Neural progenitor cell (in vitro differentiated cells): Measurements from ENCODE around the gene PSMB7. TPM values are rescaled to one million over a fixed set of nuclear protein-coding genes. Genes with fewer than 3 reads are reported as not detected.

ENCODE experiments used
- DNase-seq: peaks from one replicate; pipeline ENCODE4 v3.0.0-alpha.2; 2016; ENCODE audit warnings: low spot score
- H2AFZ ChIP-seq: fragments of 200-600 bp; sonication (generic); replicated peaks from 2 replicates; pipeline ENCODE4 v1.6.1; 2016; ENCODE audit warnings: antibody characterized with exemption
- H3F3A ChIP-seq: fragments of 200-600 bp; sonication (generic); 2 replicates; pipeline ENCODE4 v1.6.1; 2016; ENCODE audit warnings: antibody characterized with exemption, low read depth
- H3K27ac ChIP-seq: fragments of 200-600 bp; sonication (generic); 2 replicates; pipeline ENCODE4 v1.5.1; 2016; ENCODE audit warnings: mild to moderate bottlenecking
- H3K27me3 ChIP-seq: fragments of 200-600 bp; sonication (generic); 2 replicates; pipeline ENCODE4 v1.6.1; 2016; ENCODE audit warnings: mild to moderate bottlenecking, moderate library complexity
- H3K36me3 ChIP-seq: fragments of 200-600 bp; sonication (generic); 2 replicates; pipeline ENCODE4 v1.5.1; 2016
- H3K4me1 ChIP-seq: fragments of 200-600 bp; sonication (generic); 2 replicates; pipeline ENCODE4 v1.6.1; 2016; ENCODE audit warnings: mixed run types
- H3K4me2 ChIP-seq: fragments of 200-600 bp; sonication (generic); 2 replicates; pipeline ENCODE4 v1.6.1; 2016
- H3K4me3 ChIP-seq: fragments of 200-600 bp; sonication (generic); 2 replicates; pipeline ENCODE4 v1.5.1; 2016
- H3K79me2 ChIP-seq: fragments of 200-600 bp; sonication (generic); 2 replicates; pipeline ENCODE4 v1.6.1; 2016; ENCODE audit warnings: low read depth
- H3K9ac ChIP-seq: fragments of 200-600 bp; sonication (generic); 2 replicates; pipeline ENCODE4 v1.6.1; 2016
- H3K9me3 ChIP-seq: fragments of 200-600 bp; sonication (generic); 2 replicates; pipeline ENCODE4 v1.5.1; 2016; ENCODE audit warnings: low read depth
- H4K20me1 ChIP-seq: fragments of 200-600 bp; sonication (generic); 2 replicates; pipeline ENCODE4 v1.6.1; 2016; ENCODE audit warnings: low read depth
- H3K27ac Mint-ChIP-seq: 3 replicates; pipeline ENCODE4 v1.8.0; 2021; ENCODE audit warnings: mixed read lengths
- H3K27me3 Mint-ChIP-seq: 2 replicates; pipeline ENCODE4 v1.8.0; 2022; ENCODE audit warnings: low read depth, mild to moderate bottlenecking, inconsistent platforms, moderate library complexity, mixed read lengths; ENCODE audit not compliant: insufficient read depth
- H3K36me3 Mint-ChIP-seq: 3 replicates; pipeline ENCODE4 v1.8.0; 2021; ENCODE audit warnings: mixed read lengths
- H3K4me1 Mint-ChIP-seq: 3 replicates; pipeline ENCODE4 v1.8.0; 2021; ENCODE audit warnings: mixed read lengths
- H3K4me3 Mint-ChIP-seq: 3 replicates; pipeline ENCODE4 v1.8.0; 2021; ENCODE audit warnings: mild to moderate bottlenecking, moderate library complexity, mixed read lengths
- H3K9me3 Mint-ChIP-seq: 3 replicates; pipeline ENCODE4 v1.8.0; 2020; ENCODE audit warnings: mixed read lengths
- EZH2 ChIP-seq: fragments of 200-600 bp; sonication (generic); IDR thresholded peaks from 2 replicates; pipeline ENCODE4 v1.6.1; 2017; ENCODE audit warnings: antibody characterized with exemption, mild to moderate bottlenecking, moderate library complexity
- EZH2phosphoT487 ChIP-seq: fragments of 200-600 bp; sonication (generic); IDR thresholded peaks from 2 replicates; pipeline ENCODE4 v1.6.1; 2017; ENCODE audit warnings: antibody characterized with exemption
- total RNA-seq: library from RNA; depleted of rRNA; stranded (reverse); fragments of >200 nt; gene quantifications from 2 replicates; pipeline ENCODE4 v1.2.3, GENCODE V29; 2015; ENCODE audit warnings: low replicate concordance
- TF ChIP-seq, protein P1 (sequence below): fragments of 200-600 bp; sonication (generic); IDR thresholded peaks from 2 replicates; pipeline ENCODE4 v1.5.1; 2017; ENCODE audit warnings: antibody characterized with exemption, mild to moderate bottlenecking

Gene PSMB7
- total RNA-seq, 1 donor from 2014 or later = 249 TPM

- Mint-ChIP-seq H3K27me3 (no peaks in the 10 kb centered on the region), H3K4me3 (no peak overlapping the region), H3K4me1 (peaks cover 24% of the 10 kb centered on the region), H3K27ac (no peak overlapping the region), H3K9me3 (no peaks in the 10 kb centered on the region), H3K36me3 (peaks cover 11% of the 10 kb centered on the region)
- Histone ChIP-seq H2AFZ (no peak overlapping the region), H3K27ac (no peak overlapping the region), H3K9ac (no peak overlapping the region), H3K9me3 (no peaks in the 10 kb centered on the region), H4K20me1 (peaks cover 30% of the 10 kb centered on the region), H3K36me3 (no peaks in the 10 kb centered on the region), H3F3A (peaks cover under 1% of the 10 kb centered on the region), H3K79me2 (no peaks in the 10 kb centered on the region), H3K4me2 (no peak overlapping the region), H3K4me1 (peaks cover under 1% of the 10 kb centered on the region), H3K4me3 (no peak overlapping the region), H3K27me3 (no peaks in the 10 kb centered on the region)
- DNase-seq = no peak
- TF ChIP-seq EZH2phosphoT487 = no peak
- TF ChIP-seq, protein P1, sequence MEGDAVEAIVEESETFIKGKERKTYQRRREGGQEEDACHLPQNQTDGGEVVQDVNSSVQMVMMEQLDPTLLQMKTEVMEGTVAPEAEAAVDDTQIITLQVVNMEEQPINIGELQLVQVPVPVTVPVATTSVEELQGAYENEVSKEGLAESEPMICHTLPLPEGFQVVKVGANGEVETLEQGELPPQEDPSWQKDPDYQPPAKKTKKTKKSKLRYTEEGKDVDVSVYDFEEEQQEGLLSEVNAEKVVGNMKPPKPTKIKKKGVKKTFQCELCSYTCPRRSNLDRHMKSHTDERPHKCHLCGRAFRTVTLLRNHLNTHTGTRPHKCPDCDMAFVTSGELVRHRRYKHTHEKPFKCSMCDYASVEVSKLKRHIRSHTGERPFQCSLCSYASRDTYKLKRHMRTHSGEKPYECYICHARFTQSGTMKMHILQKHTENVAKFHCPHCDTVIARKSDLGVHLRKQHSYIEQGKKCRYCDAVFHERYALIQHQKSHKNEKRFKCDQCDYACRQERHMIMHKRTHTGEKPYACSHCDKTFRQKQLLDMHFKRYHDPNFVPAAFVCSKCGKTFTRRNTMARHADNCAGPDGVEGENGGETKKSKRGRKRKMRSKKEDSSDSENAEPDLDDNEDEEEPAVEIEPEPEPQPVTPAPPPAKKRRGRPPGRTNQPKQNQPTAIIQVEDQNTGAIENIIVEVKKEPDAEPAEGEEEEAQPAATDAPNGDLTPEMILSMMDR = no peak
- no peak for TF ChIP-seq EZH2
These were observed 66.4 kb downstream of the PSMB7 start for GRCh38 chr9:124348831-124349230.

DNA sequence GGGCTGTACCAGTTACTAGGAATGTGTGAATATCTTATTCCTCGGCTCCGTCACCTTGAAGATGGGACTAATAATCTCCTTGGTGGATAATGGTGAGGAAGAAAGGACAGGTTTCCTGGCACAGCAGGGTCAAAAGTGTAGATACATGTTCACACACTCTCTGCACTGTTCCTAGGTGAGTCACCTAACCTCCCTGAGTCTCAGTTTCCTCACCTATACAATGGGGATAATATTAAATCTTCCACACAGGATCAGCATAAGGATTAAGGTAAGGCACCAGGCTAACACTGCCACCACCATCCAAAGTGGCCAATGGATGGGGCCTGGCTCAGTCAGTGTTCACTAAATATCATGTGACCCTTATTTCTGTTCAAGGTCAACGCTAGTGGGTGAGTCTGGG is 66.9 kb downstream of the PSMB7 start:
- Histone ChIP-seq H3K27ac (no peak overlapping the region), H2AFZ (no peak overlapping the region), H3K36me3 (no peaks in the 10 kb centered on the region), H3K79me2 (no peaks in the 10 kb centered on the region), H4K20me1 (peaks cover 34% of the 10 kb centered on the region), H3K9me3 (no peaks in the 10 kb centered on the region), H3K4me2 (no peak overlapping the region), H3K27me3 (no peaks in the 10 kb centered on the region), H3K4me1 (peaks cover 6% of the 10 kb centered on the region), H3K9ac (no peak overlapping the region), H3F3A (peaks cover 5% of the 10 kb centered on the region), H3K4me3 (no peak overlapping the region)
- Mint-ChIP-seq H3K36me3 (peaks cover 7% of the 10 kb centered on the region), H3K27ac (no peak overlapping the region), H3K4me1 (peaks cover 28% of the 10 kb centered on the region), H3K27me3 (no peaks in the 10 kb centered on the region), H3K9me3 (no peaks in the 10 kb centered on the region), H3K4me3 (no peak overlapping the region)
- DNase-seq = no peak
- no peak for TF ChIP-seq EZH2
- TF ChIP-seq, protein P1 = no peak
- no peak for TF ChIP-seq EZH2phosphoT487

GRCh38 chr9:124347968-124348358 is 67.3 kb downstream of the PSMB7 start:
- Histone ChIP-seq H3K36me3 (no peaks in the 10 kb centered on the region), H2AFZ (no peak overlapping the region), H3F3A (peaks cover 7% of the 10 kb centered on the region), H3K4me1 (peaks cover 10% of the 10 kb centered on the region), H3K27me3 (no peaks in the 10 kb centered on the region), H3K4me3 (no peak overlapping the region), H3K9ac (no peak overlapping the region), H3K4me2 (no peak overlapping the region), H4K20me1 (peaks cover 38% of the 10 kb centered on the region), H3K79me2 (no peaks in the 10 kb centered on the region), H3K9me3 (no peaks in the 10 kb centered on the region), H3K27ac (no peak overlapping the region)
- no peak for DNase-seq
- Mint-ChIP-seq H3K27me3 (no peaks in the 10 kb centered on the region), H3K9me3 (no peaks in the 10 kb centered on the region), H3K4me1 (peaks cover 31% of the 10 kb centered on the region), H3K4me3 (no peak overlapping the region), H3K36me3 (peaks cover 6% of the 10 kb centered on the region), H3K27ac (no peak overlapping the region)
- TF ChIP-seq EZH2 = no peak
- TF ChIP-seq, protein P1 = no peak
- TF ChIP-seq EZH2phosphoT487 = no peak
